Coronary artery (tissue), 2 donors: ENCODE measurements around the gene WDR59.

Experiments
- DNase-seq: peaks from one replicate; pipeline ENCODE4 v3.0.0-alpha.2; 2017; ENCODE audit warnings: low spot score
- H3K27ac ChIP-seq, 2 donors: fragments of 200-600 bp; sonication (generic); one replicate each; pipeline ENCODE4 v1.5.1; 2016 to 2019
- H3K4me3 ChIP-seq: fragments of 200-600 bp; sonication (generic); 2 replicates; pipeline ENCODE4 v1.5.1; 2016; ENCODE audit warnings: mild to moderate bottlenecking, moderate library complexity
- TF ChIP-seq, protein P1 (sequence below): fragments of 200-600 bp; sonication (generic); IDR thresholded peaks from one replicate; pipeline ENCODE4 v1.5.1; 2019; ENCODE audit warnings: antibody characterized with exemption

The WDR59 gene

DNA sequence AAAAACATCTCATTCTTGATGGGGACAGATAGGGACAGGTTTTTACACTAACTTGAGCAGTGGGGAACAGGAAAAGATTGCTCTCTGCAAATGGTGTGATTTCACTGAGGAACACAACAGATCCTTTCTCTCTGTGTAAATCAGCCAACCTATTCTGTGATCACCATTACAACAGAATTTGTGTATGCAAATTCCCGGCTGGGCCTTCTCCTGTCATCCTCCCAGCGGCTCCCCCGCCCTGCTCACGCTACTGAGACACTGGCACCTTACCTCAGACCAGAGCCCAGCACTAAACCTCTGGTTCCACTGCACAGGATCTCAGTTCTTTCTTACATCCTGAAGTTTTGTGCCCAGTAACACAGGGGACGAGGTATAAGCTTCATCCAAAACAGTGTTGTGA lies 113.3 kb downstream of the WDR59 start:
- Histone ChIP-seq H3K4me3 (no peak overlapping the region), H3K27ac (no peak overlapping the region)
- no peak for DNase-seq
- TF ChIP-seq, protein P1, sequence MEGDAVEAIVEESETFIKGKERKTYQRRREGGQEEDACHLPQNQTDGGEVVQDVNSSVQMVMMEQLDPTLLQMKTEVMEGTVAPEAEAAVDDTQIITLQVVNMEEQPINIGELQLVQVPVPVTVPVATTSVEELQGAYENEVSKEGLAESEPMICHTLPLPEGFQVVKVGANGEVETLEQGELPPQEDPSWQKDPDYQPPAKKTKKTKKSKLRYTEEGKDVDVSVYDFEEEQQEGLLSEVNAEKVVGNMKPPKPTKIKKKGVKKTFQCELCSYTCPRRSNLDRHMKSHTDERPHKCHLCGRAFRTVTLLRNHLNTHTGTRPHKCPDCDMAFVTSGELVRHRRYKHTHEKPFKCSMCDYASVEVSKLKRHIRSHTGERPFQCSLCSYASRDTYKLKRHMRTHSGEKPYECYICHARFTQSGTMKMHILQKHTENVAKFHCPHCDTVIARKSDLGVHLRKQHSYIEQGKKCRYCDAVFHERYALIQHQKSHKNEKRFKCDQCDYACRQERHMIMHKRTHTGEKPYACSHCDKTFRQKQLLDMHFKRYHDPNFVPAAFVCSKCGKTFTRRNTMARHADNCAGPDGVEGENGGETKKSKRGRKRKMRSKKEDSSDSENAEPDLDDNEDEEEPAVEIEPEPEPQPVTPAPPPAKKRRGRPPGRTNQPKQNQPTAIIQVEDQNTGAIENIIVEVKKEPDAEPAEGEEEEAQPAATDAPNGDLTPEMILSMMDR, result no peak

DNA sequence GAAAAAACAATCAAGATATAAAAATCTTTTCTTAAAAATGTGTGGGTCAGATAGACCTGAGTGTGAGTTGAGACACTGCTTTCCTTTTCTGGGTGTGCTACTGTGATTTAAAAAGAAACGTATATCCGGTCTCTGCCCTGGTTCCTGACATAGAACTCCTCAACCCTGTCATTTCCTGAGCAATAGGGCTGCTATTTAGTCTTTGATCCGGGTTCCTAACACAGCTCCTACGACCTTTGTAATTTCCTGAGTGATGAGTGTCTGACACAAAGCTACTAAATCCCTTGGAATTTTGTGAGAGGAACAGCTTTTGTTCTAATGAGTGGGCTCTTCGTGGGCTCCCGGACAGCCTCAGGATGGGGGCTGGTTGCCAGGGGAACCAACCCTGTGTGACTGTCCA lies 116.4 kb downstream of the WDR59 start:
- TF ChIP-seq, protein P1, result no peak
- no peak overlapping the region for H3K4me3 ChIP-seq
- peak overlapping the region in 1 of 2 donors; percentile 62 for H3K27ac ChIP-seq
- no peak for DNase-seq

DNA sequence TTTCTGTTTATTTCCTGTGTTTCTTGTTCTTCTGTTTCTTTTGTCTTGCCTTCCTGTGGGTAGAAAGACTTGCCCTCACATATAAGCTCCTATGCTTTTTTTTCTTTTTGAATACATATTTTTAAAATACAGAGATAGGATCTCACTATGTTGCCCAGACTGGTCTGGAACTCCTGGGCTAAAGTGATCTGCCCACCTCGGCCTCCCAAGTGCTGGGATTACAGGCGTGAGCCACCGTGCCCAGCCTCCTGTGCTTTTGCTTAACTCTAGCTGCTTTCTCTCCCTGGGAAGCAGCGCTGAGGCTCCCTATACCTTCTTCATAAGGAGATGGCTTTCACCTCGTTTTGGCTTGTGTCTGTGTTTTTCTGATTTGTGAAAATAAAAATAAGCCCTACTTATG lies 116.9 kb downstream of the WDR59 start:
- no peak for DNase-seq
- H3K27ac ChIP-seq, result no peak overlapping the region
- H3K4me3 ChIP-seq, result no peak overlapping the region
- TF ChIP-seq, protein P1, result no peak

GRCh38 chr16:74867281-74867849 lies 117.6 kb downstream of the WDR59 start:
- no peak for DNase-seq
- Histone ChIP-seq H3K4me3 (no peak overlapping the region), H3K27ac (no peak overlapping the region)
- TF ChIP-seq, protein P1, result no peak

- Histone ChIP-seq H3K27ac (peak overlapping the region in 1 of 2 donors; percentile 22), H3K4me3 (no peak overlapping the region)
- TF ChIP-seq, protein P1, result no peak
- no peak for DNase-seq
Measured at GRCh38 chr16:74865922-74866598, 118.9 kb downstream of the WDR59 start.

DNA sequence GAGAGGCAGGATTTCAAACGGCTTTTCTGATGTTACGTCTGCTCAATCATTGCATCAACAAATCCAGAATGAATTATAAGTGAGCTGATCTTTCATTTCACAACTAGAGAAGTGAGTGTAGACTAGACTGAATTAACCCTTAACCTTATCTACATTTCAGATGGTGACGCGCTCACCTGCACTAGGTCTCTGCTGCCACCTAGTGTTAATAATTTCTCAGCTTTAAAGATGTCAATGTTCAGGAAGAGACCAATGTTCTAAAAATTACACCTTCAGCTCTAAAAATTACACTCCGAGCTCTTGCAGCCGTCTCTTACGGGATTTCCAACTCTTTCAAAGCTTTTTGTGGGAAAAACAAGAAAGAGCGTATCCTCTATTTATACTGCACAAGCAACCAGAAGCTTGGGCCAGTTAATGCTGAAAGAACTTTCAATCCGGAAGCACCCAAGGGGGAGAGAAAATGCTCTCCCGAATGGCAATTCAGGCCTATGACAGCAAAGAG lies 122.1 kb downstream of the WDR59 start:
- DNase-seq, result no peak
- no peak overlapping the region for H3K27ac ChIP-seq
- no peak overlapping the region for H3K4me3 ChIP-seq
- TF ChIP-seq, protein P1, result peak; percentile 66

GRCh38 chr16:74852500-74852875 lies 132.4 kb downstream of the WDR59 start:
- no peak for DNase-seq
- no peak overlapping the region for H3K4me3 ChIP-seq
- TF ChIP-seq, protein P1, result no peak
- H3K27ac ChIP-seq, result no peak overlapping the region
